WERI-Rb-1 (cell line): ENCODE measurements around the gene HNRNPM.
A peak's percentile ranks its signal among the peaks of the same experiment; 100 is the strongest.
"Not testable (repeated sequence)": the region's sequence is repeated elsewhere in the genome, so short reads cannot be mapped to it uniquely, and the experiment has no call there.

ENCODE experiments used
- DNase-seq: peaks from one replicate; pipeline ENCODE4 v3.0.0-alpha.2; 2020
- H3K27ac ChIP-seq: fragments of 250-450 bp; sonication (Bioruptor Pico); 2 replicates; pipeline ENCODE4 v1.5.1; 2020; ENCODE audit warnings: mild to moderate bottlenecking, moderate library complexity
- H3K27me3 ChIP-seq: fragments of 250-450 bp; sonication (Bioruptor Pico); 2 replicates; pipeline ENCODE4 v1.5.1; 2021; ENCODE audit warnings: mild to moderate bottlenecking, low read depth, moderate library complexity; ENCODE audit not compliant: insufficient read depth, severe bottlenecking
- H3K36me3 ChIP-seq: fragments of 250-450 bp; sonication (Bioruptor Pico); 2 replicates; pipeline ENCODE4 v1.5.1; 2020; ENCODE audit warnings: mild to moderate bottlenecking, moderate library complexity
- H3K4me3 ChIP-seq: 2 replicates; pipeline ENCODE4 v1.5.1; 2011; ENCODE audit warnings: low read depth, mild to moderate bottlenecking, control low read depth, low read length
- H3K9me3 ChIP-seq: fragments of 250-450 bp; sonication (Bioruptor Pico); 2 replicates; pipeline ENCODE4 v1.5.1; 2021; ENCODE audit warnings: mild to moderate bottlenecking, moderate library complexity; ENCODE audit not compliant: severe bottlenecking
- CTCF ChIP-seq: IDR thresholded peaks from 2 replicates; pipeline ENCODE4 v1.5.1; 2011; ENCODE audit warnings: low read depth, mild to moderate bottlenecking, control low read depth, inconsistent platforms, low read length

Gene HNRNPM

GRCh38 chr19:8403820-8404109 lies 41.0 kb upstream of the HNRNPM start:
- no peak for TF ChIP-seq CTCF
- Histone ChIP-seq H3K27ac (no peak overlapping the region), H3K9me3 (no peaks in the 10 kb centered on the region), H3K27me3 (no peaks in the 10 kb centered on the region), H3K4me3 (no peak overlapping the region), H3K36me3 (peaks cover 44% of the 10 kb centered on the region)
- no peak for DNase-seq

- H3K4me3 ChIP-seq = no peak overlapping the region
- no peak for DNase-seq
- H3K27me3 ChIP-seq = no peaks in the 10 kb centered on the region
- no peak overlapping the region for H3K27ac ChIP-seq
- no peaks in the 10 kb centered on the region for H3K9me3 ChIP-seq
- TF ChIP-seq CTCF = no peak
- peaks cover 42% of the 10 kb centered on the region for H3K36me3 ChIP-seq
Measured at GRCh38 chr19:8404391-8405151, 40.2 kb upstream of the HNRNPM start.

GRCh38 chr19:8410718-8411117 lies 34.1 kb upstream of the HNRNPM start:
- not testable (repeated sequence) for H3K27ac ChIP-seq, H3K4me3 ChIP-seq, H3K36me3 ChIP-seq, H3K27me3 ChIP-seq, DNase-seq, H3K9me3 ChIP-seq

- peak; percentile 49 for TF ChIP-seq CTCF
- H3K27ac ChIP-seq = no peak within 1 kb of the TSS
- no peaks in the 10 kb centered on the region for H3K27me3 ChIP-seq
- peak within 1 kb of the TSS; percentile 62 for H3K4me3 ChIP-seq
- H3K9me3 ChIP-seq = no peaks in the 10 kb centered on the region
- DNase-seq = peak; percentile 95
- no peaks in the 10 kb centered on the region for H3K36me3 ChIP-seq
Measured at GRCh38 chr19:8412783-8413628, 31.8 kb upstream of the HNRNPM start, which contains the start of gene MARCHF2. Gene MARCHF2, plus strand, starts transcription at chr19:8413305. Its CDS starts 8,536 bp downstream, at chr19:8421841.

- no peak overlapping the region for H3K27ac ChIP-seq
- DNase-seq = no peak
- H3K27me3 ChIP-seq = no peaks in the 10 kb centered on the region
- H3K4me3 ChIP-seq = peak overlapping the region; percentile 62
- H3K36me3 ChIP-seq = no peaks in the 10 kb centered on the region
- no peaks in the 10 kb centered on the region for H3K9me3 ChIP-seq
- no peak for TF ChIP-seq CTCF
Measured at GRCh38 chr19:8413629-8413995, 31.2 kb upstream of the HNRNPM start.

- no peak for TF ChIP-seq CTCF
- Histone ChIP-seq H3K9me3 (no peaks in the 10 kb centered on the region), H3K36me3 (no peaks in the 10 kb centered on the region), H3K27me3 (no peaks in the 10 kb centered on the region), H3K4me3 (no peak overlapping the region), H3K27ac (no peak overlapping the region)
- no peak for DNase-seq
Measured at GRCh38 chr19:8416796-8417195, 28.0 kb upstream of the HNRNPM start.
